SK-N-SH treated with all-trans-retinoic acid at 6 μM for 48 hours (cell line): ENCODE results near the gene MPDU1.

Experiments used
- ATAC-seq: fragments of 200-7000 bp; cut with Tn5 transposase; 3 replicates; pipeline ENCODE4 v1.9.1; 2020; ENCODE audit warnings: mild to moderate bottlenecking, moderate library complexity
- ARNTL ChIP-seq: fragments of 450-650 bp; formaldehyde crosslinking; IDR thresholded peaks from 2 replicates; pipeline ENCODE4 v1.5.0; 2020; ENCODE audit warnings: low read depth, mild to moderate bottlenecking, moderate library complexity, borderline replicate concordance
- BACH2 ChIP-seq: fragments of 250-450 bp; sonication (Bioruptor Pico); IDR thresholded peaks from 2 replicates; pipeline ENCODE4 v1.9.0; 2021; ENCODE audit warnings: mild to moderate bottlenecking, borderline replicate concordance
- CSDC2 ChIP-seq: fragments of 250-450 bp; sonication (Bioruptor Pico); IDR thresholded peaks from 2 replicates; pipeline ENCODE4 v1.5.0; 2020; ENCODE audit warnings: mild to moderate bottlenecking, moderate library complexity
- ESRRG ChIP-seq: fragments of 250-450 bp; sonication (Bioruptor Pico); IDR thresholded peaks from 2 replicates; pipeline ENCODE4 v1.6.1; 2021; ENCODE audit warnings: mild to moderate bottlenecking
- GLIS3 ChIP-seq: fragments of 250-450 bp; sonication (Bioruptor Pico); IDR thresholded peaks from 2 replicates; pipeline ENCODE4 v1.5.0; 2020; ENCODE audit warnings: mild to moderate bottlenecking, moderate library complexity
- ISL1 ChIP-seq: fragments of 250-450 bp; sonication (Bioruptor Pico); IDR thresholded peaks from 2 replicates; pipeline ENCODE4 v2.1.2; 2022; ENCODE audit warnings: mild to moderate bottlenecking, moderate library complexity
- OSR1 ChIP-seq: fragments of 250-450 bp; sonication (Bioruptor Pico); IDR thresholded peaks from 2 replicates; pipeline ENCODE4 v1.8.0; 2022; ENCODE audit warnings: moderate library complexity, mild to moderate bottlenecking, inconsistent platforms
- PPARA ChIP-seq: fragments of 250-450 bp; sonication (Bioruptor Pico); IDR thresholded peaks from 2 replicates; pipeline ENCODE4 v1.5.0; 2020; ENCODE audit warnings: mild to moderate bottlenecking, borderline replicate concordance
- RARB ChIP-seq: fragments of 250-450 bp; sonication (Bioruptor Pico); IDR thresholded peaks from 2 replicates; pipeline ENCODE4 v1.8.0; 2021; ENCODE audit warnings: mild to moderate bottlenecking, moderate library complexity
- SNAI2 ChIP-seq: fragments of 250-450 bp; sonication (Bioruptor Pico); IDR thresholded peaks from 2 replicates; pipeline ENCODE4 v1.5.0; 2020; ENCODE audit warnings: mild to moderate bottlenecking, moderate library complexity
- TCF4 ChIP-seq: fragments of 250-450 bp; sonication (Bioruptor Pico); IDR thresholded peaks from 2 replicates; pipeline ENCODE4 v1.8.0; 2021; ENCODE audit warnings: mild to moderate bottlenecking, moderate library complexity, borderline replicate concordance
- TOX ChIP-seq: fragments of 250-450 bp; sonication (Bioruptor Pico); IDR thresholded peaks from 2 replicates; pipeline ENCODE4 v1.8.0; 2021; ENCODE audit warnings: mild to moderate bottlenecking, moderate library complexity, borderline replicate concordance
- ZC3H10 ChIP-seq: fragments of 250-450 bp; sonication (Bioruptor Pico); IDR thresholded peaks from 2 replicates; pipeline ENCODE4 v1.5.1; 2021; ENCODE audit warnings: mild to moderate bottlenecking, moderate library complexity
- ZFP3 ChIP-seq: fragments of 250-450 bp; sonication (Bioruptor Pico); IDR thresholded peaks from 2 replicates; pipeline ENCODE4 v1.5.0; 2020; ENCODE audit warnings: mild to moderate bottlenecking, moderate library complexity
- ZFP30 ChIP-seq: fragments of 450-650 bp; formaldehyde crosslinking; IDR thresholded peaks from 2 replicates; pipeline ENCODE4 v1.5.0; 2022; ENCODE audit warnings: mild to moderate bottlenecking, moderate library complexity
- ZNF565 ChIP-seq: fragments of 450-650 bp; formaldehyde crosslinking; conservative IDR thresholded peaks from 2 replicates; pipeline ENCODE4 v1.5.0; 2020; ENCODE audit warnings: low read depth, mild to moderate bottlenecking, moderate library complexity
- ZNF70 ChIP-seq: fragments of 450-650 bp; formaldehyde crosslinking; IDR thresholded peaks from 2 replicates; pipeline ENCODE4 v1.5.0; 2020; ENCODE audit warnings: mild to moderate bottlenecking, moderate library complexity
- ZNF8 ChIP-seq: fragments of 450-650 bp; formaldehyde crosslinking; IDR thresholded peaks from 2 replicates; pipeline ENCODE4 v1.5.0; 2020; ENCODE audit warnings: mild to moderate bottlenecking, moderate library complexity
- TF ChIP-seq, protein P1 (sequence below): fragments of 250-450 bp; sonication (Bioruptor Pico); IDR thresholded peaks from 2 replicates; pipeline ENCODE4 v1.8.0; 2020; ENCODE audit warnings: mild to moderate bottlenecking, moderate library complexity, borderline replicate concordance
- TF ChIP-seq, protein P2 (sequence below): fragments of 250-450 bp; sonication (Bioruptor Pico); IDR thresholded peaks from 2 replicates; pipeline ENCODE4 v1.5.0; 2020; ENCODE audit warnings: mild to moderate bottlenecking, moderate library complexity
- TF ChIP-seq, protein P3 (sequence below): fragments of 250-450 bp; sonication (Bioruptor Pico); IDR thresholded peaks from 2 replicates; pipeline ENCODE4 v1.8.0; 2021; ENCODE audit warnings: low read depth, mild to moderate bottlenecking, moderate library complexity, borderline replicate concordance
- TF ChIP-seq, protein P4 (sequence below): fragments of 250-450 bp; sonication (Bioruptor Pico); IDR thresholded peaks from 2 replicates; pipeline ENCODE4 v1.5.1; 2020; ENCODE audit warnings: low read depth, mild to moderate bottlenecking, moderate library complexity

MPDU1 gene

DNA sequence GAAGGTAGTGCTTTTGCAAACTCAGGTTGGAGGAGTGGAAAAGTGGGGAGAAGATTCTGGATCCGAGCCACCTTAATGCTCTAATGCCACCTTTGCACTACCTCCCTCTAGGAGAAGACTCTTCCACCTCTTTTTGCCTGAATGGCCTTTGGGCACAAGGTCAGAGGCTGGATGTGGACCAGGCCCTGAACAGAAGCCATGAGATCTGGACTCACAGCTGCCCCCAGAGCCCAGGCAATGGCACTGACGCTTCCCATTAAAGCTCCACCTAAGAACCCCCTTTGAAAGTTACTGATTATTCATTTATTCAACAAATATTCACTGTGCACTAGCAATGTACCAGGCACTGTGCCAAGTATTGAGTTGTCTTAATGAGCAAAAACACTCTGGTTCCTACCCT is 49.4 kb downstream of the MPDU1 start:
- no peak for TF ChIP-seq ZNF8 (CRISPR knock-in tag)
- no peak for TF ChIP-seq ESRRG
- no peak for TF ChIP-seq PPARA
- no peak for TF ChIP-seq ZFP3 (CRISPR knock-in tag)
- TF ChIP-seq RARB (CRISPR knock-in tag) = no peak
- TF ChIP-seq ZFP30 (CRISPR knock-in tag) = no peak
- TF ChIP-seq SNAI2 = no peak
- TF ChIP-seq ZNF70 = no peak
- TF ChIP-seq, protein P1, sequence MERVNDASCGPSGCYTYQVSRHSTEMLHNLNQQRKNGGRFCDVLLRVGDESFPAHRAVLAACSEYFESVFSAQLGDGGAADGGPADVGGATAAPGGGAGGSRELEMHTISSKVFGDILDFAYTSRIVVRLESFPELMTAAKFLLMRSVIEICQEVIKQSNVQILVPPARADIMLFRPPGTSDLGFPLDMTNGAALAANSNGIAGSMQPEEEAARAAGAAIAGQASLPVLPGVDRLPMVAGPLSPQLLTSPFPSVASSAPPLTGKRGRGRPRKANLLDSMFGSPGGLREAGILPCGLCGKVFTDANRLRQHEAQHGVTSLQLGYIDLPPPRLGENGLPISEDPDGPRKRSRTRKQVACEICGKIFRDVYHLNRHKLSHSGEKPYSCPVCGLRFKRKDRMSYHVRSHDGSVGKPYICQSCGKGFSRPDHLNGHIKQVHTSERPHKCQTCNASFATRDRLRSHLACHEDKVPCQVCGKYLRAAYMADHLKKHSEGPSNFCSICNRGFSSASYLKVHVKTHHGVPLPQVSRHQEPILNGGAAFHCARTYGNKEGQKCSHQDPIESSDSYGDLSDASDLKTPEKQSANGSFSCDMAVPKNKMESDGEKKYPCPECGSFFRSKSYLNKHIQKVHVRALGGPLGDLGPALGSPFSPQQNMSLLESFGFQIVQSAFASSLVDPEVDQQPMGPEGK (CRISPR knock-in tag) = no peak
- no peak for TF ChIP-seq OSR1 (CRISPR knock-in tag)
- TF ChIP-seq BACH2 = no peak
- TF ChIP-seq, protein P2, sequence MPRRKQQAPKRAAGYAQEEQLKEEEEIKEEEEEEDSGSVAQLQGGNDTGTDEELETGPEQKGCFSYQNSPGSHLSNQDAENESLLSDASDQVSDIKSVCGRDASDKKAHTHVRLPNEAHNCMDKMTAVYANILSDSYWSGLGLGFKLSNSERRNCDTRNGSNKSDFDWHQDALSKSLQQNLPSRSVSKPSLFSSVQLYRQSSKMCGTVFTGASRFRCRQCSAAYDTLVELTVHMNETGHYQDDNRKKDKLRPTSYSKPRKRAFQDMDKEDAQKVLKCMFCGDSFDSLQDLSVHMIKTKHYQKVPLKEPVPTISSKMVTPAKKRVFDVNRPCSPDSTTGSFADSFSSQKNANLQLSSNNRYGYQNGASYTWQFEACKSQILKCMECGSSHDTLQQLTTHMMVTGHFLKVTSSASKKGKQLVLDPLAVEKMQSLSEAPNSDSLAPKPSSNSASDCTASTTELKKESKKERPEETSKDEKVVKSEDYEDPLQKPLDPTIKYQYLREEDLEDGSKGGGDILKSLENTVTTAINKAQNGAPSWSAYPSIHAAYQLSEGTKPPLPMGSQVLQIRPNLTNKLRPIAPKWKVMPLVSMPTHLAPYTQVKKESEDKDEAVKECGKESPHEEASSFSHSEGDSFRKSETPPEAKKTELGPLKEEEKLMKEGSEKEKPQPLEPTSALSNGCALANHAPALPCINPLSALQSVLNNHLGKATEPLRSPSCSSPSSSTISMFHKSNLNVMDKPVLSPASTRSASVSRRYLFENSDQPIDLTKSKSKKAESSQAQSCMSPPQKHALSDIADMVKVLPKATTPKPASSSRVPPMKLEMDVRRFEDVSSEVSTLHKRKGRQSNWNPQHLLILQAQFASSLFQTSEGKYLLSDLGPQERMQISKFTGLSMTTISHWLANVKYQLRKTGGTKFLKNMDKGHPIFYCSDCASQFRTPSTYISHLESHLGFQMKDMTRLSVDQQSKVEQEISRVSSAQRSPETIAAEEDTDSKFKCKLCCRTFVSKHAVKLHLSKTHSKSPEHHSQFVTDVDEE (CRISPR knock-in tag) = no peak
- no peak for TF ChIP-seq ARNTL (CRISPR knock-in tag)
- TF ChIP-seq TCF4 = no peak
- TF ChIP-seq GLIS3 (CRISPR knock-in tag) = no peak
- no peak for TF ChIP-seq TOX (CRISPR knock-in tag)
- no peak for ATAC-seq

DNA sequence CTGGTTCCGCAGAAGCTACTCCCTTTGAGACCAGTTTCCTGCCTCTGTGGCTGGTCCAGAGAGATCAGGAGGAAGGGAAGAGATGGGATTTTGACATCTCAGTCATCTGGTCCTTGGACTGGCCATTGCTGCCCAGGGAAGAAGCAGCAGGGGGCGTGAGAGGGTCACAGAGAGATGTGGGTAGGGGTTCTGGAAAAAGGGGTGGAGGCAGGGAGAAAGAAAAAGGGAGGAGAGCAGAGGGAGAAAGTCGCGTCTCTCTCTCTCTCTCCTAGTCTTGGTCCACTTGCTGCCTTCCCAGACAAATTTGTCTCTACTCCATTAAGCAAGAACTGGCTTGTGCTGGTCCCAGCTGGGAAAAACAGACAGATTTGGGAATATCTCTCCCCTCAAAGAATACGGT is 50.7 kb downstream of the MPDU1 start:
- TF ChIP-seq ZFP30 (CRISPR knock-in tag) (no peak), ISL1 (no peak), ZFP3 (CRISPR knock-in tag) (no peak), ZNF8 (CRISPR knock-in tag) (no peak), ESRRG (no peak), CSDC2 (CRISPR knock-in tag) (no peak), OSR1 (CRISPR knock-in tag) (no peak), ZC3H10 (CRISPR knock-in tag) (no peak), ZNF565 (CRISPR knock-in tag) (no peak), SNAI2 (no peak), TCF4 (no peak), TOX (CRISPR knock-in tag) (no peak), BACH2 (no peak), ZNF70 (no peak), PPARA (no peak), GLIS3 (CRISPR knock-in tag) (no peak), RARB (CRISPR knock-in tag) (no peak)
- TF ChIP-seq, protein P2 (CRISPR knock-in tag) = no peak
- TF ChIP-seq, protein P3, sequence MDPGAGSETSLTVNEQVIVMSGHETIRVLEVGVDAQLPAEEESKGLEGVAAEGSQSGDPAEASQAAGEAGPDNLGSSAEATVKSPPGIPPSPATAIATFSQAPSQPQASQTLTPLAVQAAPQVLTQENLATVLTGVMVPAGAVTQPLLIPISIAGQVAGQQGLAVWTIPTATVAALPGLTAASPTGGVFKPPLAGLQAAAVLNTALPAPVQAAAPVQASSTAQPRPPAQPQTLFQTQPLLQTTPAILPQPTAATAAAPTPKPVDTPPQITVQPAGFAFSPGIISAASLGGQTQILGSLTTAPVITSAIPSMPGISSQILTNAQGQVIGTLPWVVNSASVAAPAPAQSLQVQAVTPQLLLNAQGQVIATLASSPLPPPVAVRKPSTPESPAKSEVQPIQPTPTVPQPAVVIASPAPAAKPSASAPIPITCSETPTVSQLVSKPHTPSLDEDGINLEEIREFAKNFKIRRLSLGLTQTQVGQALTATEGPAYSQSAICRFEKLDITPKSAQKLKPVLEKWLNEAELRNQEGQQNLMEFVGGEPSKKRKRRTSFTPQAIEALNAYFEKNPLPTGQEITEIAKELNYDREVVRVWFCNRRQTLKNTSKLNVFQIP (CRISPR knock-in tag) = no peak
- TF ChIP-seq, protein P4, sequence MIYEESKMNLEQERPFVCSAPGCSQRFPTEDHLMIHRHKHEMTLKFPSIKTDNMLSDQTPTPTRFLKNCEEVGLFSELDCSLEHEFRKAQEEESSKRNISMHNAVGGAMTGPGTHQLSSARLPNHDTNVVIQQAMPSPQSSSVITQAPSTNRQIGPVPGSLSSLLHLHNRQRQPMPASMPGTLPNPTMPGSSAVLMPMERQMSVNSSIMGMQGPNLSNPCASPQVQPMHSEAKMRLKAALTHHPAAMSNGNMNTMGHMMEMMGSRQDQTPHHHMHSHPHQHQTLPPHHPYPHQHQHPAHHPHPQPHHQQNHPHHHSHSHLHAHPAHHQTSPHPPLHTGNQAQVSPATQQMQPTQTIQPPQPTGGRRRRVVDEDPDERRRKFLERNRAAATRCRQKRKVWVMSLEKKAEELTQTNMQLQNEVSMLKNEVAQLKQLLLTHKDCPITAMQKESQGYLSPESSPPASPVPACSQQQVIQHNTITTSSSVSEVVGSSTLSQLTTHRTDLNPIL (CRISPR knock-in tag) = no peak
- peak; percentile 91 for ATAC-seq
